GM12891 (cell line): Measurements from ENCODE around the gene SP8.

ENCODE experiments used
- PAX5 ChIP-seq: IDR thresholded peaks from 2 replicates; pipeline ENCODE4 v1.6.1; 2011; ENCODE audit warnings: low read length, moderate library complexity, mild to moderate bottlenecking; ENCODE audit not compliant: insufficient read depth, severe bottlenecking
- POLR2A ChIP-seq: IDR thresholded peaks from 2 replicates; pipeline ENCODE4 v1.6.1; 2011; ENCODE audit warnings: low read depth, low read length, control low read depth
- POLR2AphosphoS5 ChIP-seq: IDR thresholded peaks from 2 replicates; pipeline ENCODE4 v1.6.1; 2011; ENCODE audit warnings: low read depth, low read length, control low read depth
- POU2F2 ChIP-seq: IDR thresholded peaks from 2 replicates; pipeline ENCODE4 v1.6.1; 2011; ENCODE audit warnings: low read depth, mild to moderate bottlenecking, control low read depth, low read length, moderate library complexity
- SPI1 ChIP-seq: IDR thresholded peaks from 2 replicates; pipeline ENCODE4 v1.6.1; 2011; ENCODE audit warnings: low read depth, low read length, control low read depth
- TAF1 ChIP-seq: IDR thresholded peaks from 2 replicates; pipeline ENCODE4 v1.6.1; 2011; ENCODE audit warnings: low read depth, low read length, control low read depth

DNA sequence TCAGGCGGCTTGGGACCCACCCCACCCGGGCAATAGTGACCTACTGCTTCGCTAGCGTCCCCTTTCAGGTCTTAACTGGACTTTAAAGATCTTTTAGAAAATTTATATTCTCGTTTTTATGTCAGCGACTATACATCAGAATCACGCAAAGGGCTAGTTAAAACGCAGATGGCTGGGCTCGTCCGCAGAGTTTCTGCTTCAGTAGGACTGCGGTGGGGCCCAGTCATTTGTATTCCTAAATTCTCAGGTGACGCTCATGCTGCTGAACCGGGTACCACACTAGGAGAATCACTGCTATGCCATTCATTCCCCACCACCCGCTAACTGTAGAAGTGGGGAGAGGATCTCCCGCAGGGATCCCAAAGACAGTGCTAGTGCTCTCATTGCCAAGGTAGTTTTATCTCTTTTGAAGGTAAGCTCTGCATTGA is 12.0 kb upstream of the SP8 start:
- TF ChIP-seq POLR2AphosphoS5 = no peak
- no peak for TF ChIP-seq POLR2A
- no peak for TF ChIP-seq SPI1
- no peak for TF ChIP-seq TAF1
- TF ChIP-seq PAX5 = no peak
- no peak for TF ChIP-seq POU2F2
